Brain microvascular endothelial cell (primary cell): ENCODE measurements around the gene RFC1.
"Not testable (repeated sequence)": the region's sequence is repeated elsewhere in the genome, so short reads cannot be mapped to it uniquely, and the experiment has no call there.

ENCODE experiments used
- DNase-seq: peaks from one replicate; pipeline ENCODE4 v3.0.0-alpha.2; 2020
- H3K27ac ChIP-seq: fragments of 250-450 bp; sonication (Bioruptor Pico); 2 replicates; pipeline ENCODE4 v1.5.1; 2020; ENCODE audit warnings: mild to moderate bottlenecking, moderate library complexity
- H3K27me3 ChIP-seq: fragments of 250-450 bp; sonication (Bioruptor Pico); replicated peaks from 2 replicates; pipeline ENCODE4 v1.5.1; 2020; ENCODE audit warnings: mild to moderate bottlenecking
- H3K36me3 ChIP-seq: fragments of 250-450 bp; sonication (Bioruptor Pico); replicated peaks from 2 replicates; pipeline ENCODE4 v1.5.1; 2020; ENCODE audit warnings: mild to moderate bottlenecking
- H3K4me3 ChIP-seq: 2 replicates; pipeline ENCODE4 v1.5.1; 2011; ENCODE audit warnings: low read depth, mild to moderate bottlenecking, control low read depth, low read length, moderate library complexity
- CTCF ChIP-seq: IDR thresholded peaks from 2 replicates; pipeline ENCODE4 v1.5.1; 2011; ENCODE audit warnings: low read depth, mild to moderate bottlenecking, moderate library complexity, low read length, control low read depth, inconsistent platforms; ENCODE audit errors: missing control alignments
- in situ Hi-C: cut with HindIII; loops from 2 replicates; pipeline ENCODE4 v1.10.0; 2017; ENCODE audit warnings: low sequenced_read_pairs, low pct_ligation_motif_present

RFC1 gene

DNA sequence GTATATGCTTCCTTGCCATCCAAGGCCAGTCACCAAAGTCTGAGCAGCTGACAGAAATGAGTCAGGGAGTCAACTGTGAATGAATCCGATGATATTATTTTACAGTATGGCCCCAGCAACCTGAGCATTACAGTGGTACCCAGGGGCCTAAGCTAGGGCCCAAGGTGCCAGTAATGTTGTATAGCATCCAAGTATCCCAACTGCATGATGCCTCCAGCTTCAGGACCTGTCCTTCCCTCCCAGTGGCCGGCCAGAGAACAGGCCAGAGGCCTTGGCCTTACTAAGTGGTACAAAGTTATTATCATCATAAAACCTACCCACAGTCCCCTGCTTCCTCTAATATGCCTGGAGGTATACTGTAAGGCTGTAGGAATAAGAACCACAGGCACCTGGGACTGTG, 79.9 kb downstream of the RFC1 start:
- no peak overlapping the region for H3K27ac ChIP-seq
- no peak for DNase-seq
- peaks cover 32% of the 10 kb centered on the region for H3K36me3 ChIP-seq
- no peaks in the 10 kb centered on the region for H3K27me3 ChIP-seq
- H3K4me3 ChIP-seq = no peak overlapping the region
- no peak for TF ChIP-seq CTCF
- in situ Hi-C loops = no loop called here

DNA sequence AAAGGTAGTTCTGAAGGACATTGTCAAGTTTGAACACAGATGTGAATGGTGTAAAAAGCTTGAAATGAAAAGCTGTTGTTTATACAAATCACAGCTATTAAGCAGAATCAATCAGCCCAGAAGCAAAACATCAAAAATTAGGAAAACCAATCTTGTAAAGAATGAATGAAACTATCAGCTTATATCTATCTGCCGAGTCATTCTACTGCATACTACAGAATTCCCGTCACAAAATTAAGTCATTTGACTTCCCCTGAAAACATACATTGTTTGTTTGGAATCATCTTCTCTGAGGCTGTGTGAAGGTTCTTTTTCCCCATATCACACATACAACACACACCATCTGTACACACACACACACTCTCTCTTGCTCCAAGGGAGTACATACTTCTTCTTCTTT, 80.3 kb downstream of the RFC1 start:
- in situ Hi-C loops = no loop called here
- Histone ChIP-seq H3K4me3 (no peak overlapping the region), H3K27ac (no peak overlapping the region), H3K27me3 (no peaks in the 10 kb centered on the region), H3K36me3 (peaks cover 29% of the 10 kb centered on the region)
- TF ChIP-seq CTCF = no peak
- no peak for DNase-seq

- H3K36me3 ChIP-seq = peaks cover 25% of the 10 kb centered on the region
- in situ Hi-C loops = no loop called here
- no peak overlapping the region for H3K4me3 ChIP-seq
- TF ChIP-seq CTCF = no peak
- H3K27ac ChIP-seq = no peak overlapping the region
- no peaks in the 10 kb centered on the region for H3K27me3 ChIP-seq
- no peak for DNase-seq
Observed at GRCh38 chr4:39285111-39285795, 80.9 kb downstream of the RFC1 start.

DNA sequence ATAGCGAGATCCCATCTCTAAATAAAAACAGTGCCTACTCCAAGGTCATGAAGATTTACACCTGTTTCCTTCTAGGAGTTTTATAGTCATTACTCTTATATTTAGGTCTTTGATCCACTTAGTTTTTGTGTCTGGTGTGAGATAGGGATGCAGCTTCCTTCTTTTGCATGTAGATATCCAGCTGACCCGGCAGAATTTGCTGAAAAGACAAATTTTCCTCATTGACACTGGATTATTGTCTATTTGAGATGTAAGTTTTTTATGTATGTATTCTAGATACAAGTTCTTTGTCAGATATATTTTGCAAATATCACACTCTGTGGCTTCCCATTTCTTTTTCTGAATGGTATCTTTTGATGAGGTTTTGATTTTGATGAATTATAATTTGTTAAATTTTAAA, 85.4 kb downstream of the RFC1 start:
- Histone ChIP-seq H3K36me3 (peaks cover 5% of the 10 kb centered on the region), H3K27me3 (no peaks in the 10 kb centered on the region), H3K27ac (no peak overlapping the region), H3K4me3 (no peak overlapping the region)
- in situ Hi-C loops = no loop called here
- DNase-seq = no peak
- TF ChIP-seq CTCF = no peak

- no peak for TF ChIP-seq CTCF
- Histone ChIP-seq H3K27me3 (no peaks in the 10 kb centered on the region), H3K36me3 (peaks cover 8% of the 10 kb centered on the region), H3K4me3 (no peak overlapping the region), H3K27ac (no peak overlapping the region)
- in situ Hi-C loops = no loop called here
- DNase-seq = no peak
Observed at GRCh38 chr4:39279416-39279815, 86.7 kb downstream of the RFC1 start.

DNA sequence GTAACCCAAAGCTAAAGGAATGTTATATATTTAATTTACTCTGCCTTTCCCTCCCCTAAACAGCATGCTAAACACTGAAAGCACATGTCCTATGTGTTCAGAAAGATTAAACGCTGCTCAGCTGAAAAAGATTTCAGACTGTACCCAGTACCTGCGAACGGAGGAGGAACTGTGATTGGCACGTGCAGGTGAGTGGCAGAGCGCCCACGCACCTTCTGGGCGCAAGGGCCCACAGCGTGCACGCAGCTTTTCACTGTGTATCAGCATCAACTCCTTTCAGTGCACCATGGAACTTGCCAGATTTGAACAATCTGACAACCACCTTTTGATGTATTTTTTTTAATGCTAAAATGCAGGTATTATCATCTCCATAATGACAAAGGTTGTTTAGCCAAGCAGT, 87.7 kb downstream of the RFC1 start:
- in situ Hi-C loops = no loop called here
- no peak for TF ChIP-seq CTCF
- Histone ChIP-seq H3K27me3 (no peaks in the 10 kb centered on the region), H3K4me3 (no peak overlapping the region), H3K27ac (no peak overlapping the region), H3K36me3 (peaks cover 13% of the 10 kb centered on the region)
- no peak for DNase-seq

DNA sequence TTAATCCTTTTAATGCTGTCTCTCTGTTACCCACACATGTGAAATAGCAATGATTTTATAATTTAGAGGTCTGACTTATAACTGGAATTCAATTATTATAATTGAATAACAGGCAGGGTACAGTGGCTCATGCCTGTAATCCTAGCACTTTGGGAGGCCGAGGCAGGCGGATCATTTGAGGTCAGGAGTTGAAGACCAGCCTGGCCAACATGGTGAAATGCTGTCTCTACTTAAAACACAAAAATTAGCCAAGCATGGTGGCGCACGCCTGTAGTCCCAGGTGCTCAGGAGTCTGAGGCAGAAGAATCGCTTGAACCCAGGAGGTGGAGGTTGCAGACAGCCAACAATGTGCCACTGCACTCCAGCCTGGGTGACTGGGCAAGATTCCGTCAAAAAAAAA, 88.5 kb downstream of the RFC1 start:
- in situ Hi-C loops, H3K4me3 ChIP-seq, DNase-seq, H3K27ac ChIP-seq, H3K27me3 ChIP-seq: not testable (repeated sequence)
- peaks cover 13% of the 10 kb centered on the region for H3K36me3 ChIP-seq
